Osteocyte (in vitro differentiated cells): ENCODE data around the gene GRM4. TPM values are rescaled to one million over a fixed set of nuclear protein-coding genes. Genes with fewer than 3 reads are reported as not detected.

Source experiments
- DNase-seq: peaks from one replicate; pipeline ENCODE4 v3.0.0; 2021; ENCODE audit warnings: mixed read lengths; ENCODE audit not compliant: unreplicated experiment; ENCODE audit errors: extremely low spot score
- H3K27ac Mint-ChIP-seq: one replicate; pipeline ENCODE4 v1.8.0; 2021; ENCODE audit warnings: mild to moderate bottlenecking, mixed read lengths; ENCODE audit not compliant: unreplicated experiment
- H3K27me3 Mint-ChIP-seq: one replicate; pipeline ENCODE4 v1.8.0; 2021; ENCODE audit warnings: mixed read lengths; ENCODE audit not compliant: unreplicated experiment
- H3K36me3 Mint-ChIP-seq: one replicate; pipeline ENCODE4 v1.8.0; 2021; ENCODE audit warnings: mixed read lengths; ENCODE audit not compliant: unreplicated experiment
- H3K4me1 Mint-ChIP-seq: one replicate; pipeline ENCODE4 v1.8.0; 2021; ENCODE audit warnings: mixed read lengths; ENCODE audit not compliant: unreplicated experiment
- H3K4me3 Mint-ChIP-seq: one replicate; pipeline ENCODE4 v1.8.0; 2021; ENCODE audit warnings: mild to moderate bottlenecking, moderate library complexity, mixed read lengths; ENCODE audit not compliant: unreplicated experiment
- H3K9me3 Mint-ChIP-seq: one replicate; pipeline ENCODE4 v1.8.0; 2021; ENCODE audit warnings: mixed read lengths; ENCODE audit not compliant: unreplicated experiment
- total RNA-seq: library from RNA; stranded (reverse); gene quantifications from 2 replicates; pipeline ENCODE4 v1.2.1, GENCODE V29; 2021
- TF ChIP-seq, protein P1 (sequence below): fragments of 200-600 bp; sonication (generic); IDR thresholded peaks from 2 replicates; pipeline ENCODE4 v1.5.0; 2021; ENCODE audit warnings: antibody characterized with exemption, mild to moderate bottlenecking, moderate library complexity

GRM4 gene
- total RNA-seq, 1 donor from 2014 or later, result 0.40 TPM

GRCh38 chr6:34073540-34073939 lies 72.3 kb downstream of the GRM4 start:
- Mint-ChIP-seq H3K9me3 (no peaks in the 10 kb centered on the region), H3K27ac (no peak overlapping the region), H3K27me3 (peaks cover 17% of the 10 kb centered on the region), H3K4me1 (no peaks in the 10 kb centered on the region), H3K4me3 (no peak overlapping the region), H3K36me3 (no peaks in the 10 kb centered on the region)
- DNase-seq, result no peak
- TF ChIP-seq, protein P1, sequence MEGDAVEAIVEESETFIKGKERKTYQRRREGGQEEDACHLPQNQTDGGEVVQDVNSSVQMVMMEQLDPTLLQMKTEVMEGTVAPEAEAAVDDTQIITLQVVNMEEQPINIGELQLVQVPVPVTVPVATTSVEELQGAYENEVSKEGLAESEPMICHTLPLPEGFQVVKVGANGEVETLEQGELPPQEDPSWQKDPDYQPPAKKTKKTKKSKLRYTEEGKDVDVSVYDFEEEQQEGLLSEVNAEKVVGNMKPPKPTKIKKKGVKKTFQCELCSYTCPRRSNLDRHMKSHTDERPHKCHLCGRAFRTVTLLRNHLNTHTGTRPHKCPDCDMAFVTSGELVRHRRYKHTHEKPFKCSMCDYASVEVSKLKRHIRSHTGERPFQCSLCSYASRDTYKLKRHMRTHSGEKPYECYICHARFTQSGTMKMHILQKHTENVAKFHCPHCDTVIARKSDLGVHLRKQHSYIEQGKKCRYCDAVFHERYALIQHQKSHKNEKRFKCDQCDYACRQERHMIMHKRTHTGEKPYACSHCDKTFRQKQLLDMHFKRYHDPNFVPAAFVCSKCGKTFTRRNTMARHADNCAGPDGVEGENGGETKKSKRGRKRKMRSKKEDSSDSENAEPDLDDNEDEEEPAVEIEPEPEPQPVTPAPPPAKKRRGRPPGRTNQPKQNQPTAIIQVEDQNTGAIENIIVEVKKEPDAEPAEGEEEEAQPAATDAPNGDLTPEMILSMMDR, result no peak

DNA sequence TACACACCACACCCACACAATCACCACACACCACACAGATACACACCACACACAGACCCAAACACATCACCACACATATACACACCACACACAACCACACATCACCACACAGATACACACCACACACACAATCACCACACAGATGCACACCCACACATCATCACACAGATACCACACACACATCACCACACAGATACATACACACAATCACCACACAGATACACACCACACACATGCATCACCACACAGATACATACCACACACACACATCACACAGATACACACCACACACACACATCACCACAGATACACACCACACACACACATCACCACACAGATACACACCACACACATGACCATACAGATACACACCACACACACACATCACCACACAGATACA lies 73.2 kb downstream of the GRM4 start:
- H3K36me3 Mint-ChIP-seq, result no peaks in the 10 kb centered on the region
- no peak overlapping the region for H3K4me3 Mint-ChIP-seq
- DNase-seq, result no peak
- H3K4me1 Mint-ChIP-seq, result no peaks in the 10 kb centered on the region
- no peaks in the 10 kb centered on the region for H3K9me3 Mint-ChIP-seq
- peaks cover 13% of the 10 kb centered on the region for H3K27me3 Mint-ChIP-seq
- TF ChIP-seq, protein P1, result no peak
- H3K27ac Mint-ChIP-seq, result no peak overlapping the region

GRCh38 chr6:34071884-34072379 lies 74.0 kb downstream of the GRM4 start:
- Mint-ChIP-seq H3K27me3 (peaks cover 11% of the 10 kb centered on the region), H3K27ac (no peak overlapping the region), H3K36me3 (no peaks in the 10 kb centered on the region), H3K9me3 (no peaks in the 10 kb centered on the region), H3K4me1 (no peaks in the 10 kb centered on the region), H3K4me3 (no peak overlapping the region)
- no peak for DNase-seq
- TF ChIP-seq, protein P1, result no peak

DNA sequence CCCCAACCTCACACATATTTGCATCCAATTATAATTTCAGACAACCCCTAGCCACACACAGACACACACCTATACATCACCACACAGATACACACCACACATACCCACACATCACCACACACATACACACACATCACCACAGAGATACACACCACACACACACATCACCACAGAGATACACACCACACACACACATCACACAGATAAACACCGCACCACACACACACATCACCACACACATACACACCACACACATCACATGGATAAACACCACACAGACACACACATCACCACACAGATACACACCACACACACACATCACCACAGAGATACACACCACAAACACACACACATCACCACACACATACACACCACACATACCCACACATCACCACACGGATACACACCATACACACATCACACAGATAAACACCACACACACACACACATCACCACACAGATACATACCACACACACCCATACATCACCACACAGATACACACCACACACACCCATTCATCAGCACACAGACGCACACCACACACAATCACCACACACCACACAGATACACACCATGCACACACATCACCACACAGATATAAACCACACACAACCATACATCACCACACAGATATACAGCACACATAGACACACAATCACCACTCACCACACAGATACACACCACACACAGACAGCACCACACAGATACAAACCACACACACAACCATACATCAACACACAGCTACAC lies 74.6 kb downstream of the GRM4 start:
- Mint-ChIP-seq H3K36me3 (no peaks in the 10 kb centered on the region), H3K4me3 (no peak overlapping the region), H3K9me3 (no peaks in the 10 kb centered on the region), H3K27ac (no peak overlapping the region), H3K27me3 (peaks cover 15% of the 10 kb centered on the region), H3K4me1 (no peaks in the 10 kb centered on the region)
- no peak for DNase-seq
- TF ChIP-seq, protein P1, result no peak

- H3K4me3 Mint-ChIP-seq, result no peak overlapping the region
- H3K27me3 Mint-ChIP-seq, result peaks cover 20% of the 10 kb centered on the region
- DNase-seq, result no peak
- TF ChIP-seq, protein P1, result no peak
- no peaks in the 10 kb centered on the region for H3K36me3 Mint-ChIP-seq
- H3K4me1 Mint-ChIP-seq, result no peaks in the 10 kb centered on the region
- H3K9me3 Mint-ChIP-seq, result no peaks in the 10 kb centered on the region
- no peak overlapping the region for H3K27ac Mint-ChIP-seq
These were observed 75.4 kb downstream of the GRM4 start for GRCh38 chr6:34070315-34071135.
